Measurements from ENCODE around the gene IGF1R.
A peak's percentile ranks its signal among the peaks of the same experiment; 100 is the strongest.

The IGF1R gene

DNA sequence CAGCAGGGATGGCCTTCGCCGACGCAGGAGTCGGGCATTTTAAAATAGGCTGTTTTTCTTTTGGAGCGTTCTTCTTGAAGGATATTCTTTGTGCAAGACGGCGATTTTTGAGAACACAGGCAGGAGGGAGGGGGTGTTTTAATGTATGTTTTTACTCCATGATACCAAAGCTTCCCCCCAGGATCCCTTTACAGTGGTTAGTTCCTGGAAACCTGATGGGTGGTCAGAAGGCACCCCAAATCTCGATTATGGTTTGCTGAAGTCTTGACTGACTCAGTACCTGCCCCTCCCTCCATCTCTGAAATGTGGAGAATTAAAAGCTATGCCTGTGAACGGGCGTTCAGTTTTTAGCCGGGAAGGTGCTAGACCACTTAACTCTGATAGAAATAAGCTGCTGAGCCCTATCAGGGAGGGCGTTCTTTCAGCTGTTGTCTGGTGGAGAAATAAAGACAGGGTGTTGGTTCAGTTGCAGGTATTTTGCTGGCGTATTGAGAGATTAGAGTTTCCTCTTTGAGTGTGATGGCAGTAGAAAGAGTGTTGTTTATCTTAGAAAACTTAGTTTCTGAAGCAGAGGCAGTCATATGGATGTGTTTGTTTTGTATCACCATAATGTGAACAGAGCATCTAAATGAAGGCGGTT, 3.4 kb downstream of the IGF1R start:
- H3K27me3 Mint-ChIP-seq, result peaks cover 43 to 56% of the 10 kb centered on the region in 2 donors
- DNase-seq, result no peak
- H3K36me3 Mint-ChIP-seq (ENCODE audit: insufficient read depth), result peaks cover 16% of the 10 kb centered on the region
- no peaks in the 10 kb centered on the region for H3K9me3 Mint-ChIP-seq
- H3K4me3 Mint-ChIP-seq, result peak overlapping the region; percentile 59 to 92
- no peak for ATAC-seq (replicated peaks)
- peaks cover 12 to 19% of the 10 kb centered on the region in 2 donors for H3K4me1 Mint-ChIP-seq (ENCODE audit: low read depth in 2 of 2)
- H3K27ac Mint-ChIP-seq, result peak overlapping the region in 1 of 2 donors; percentile 82

DNA sequence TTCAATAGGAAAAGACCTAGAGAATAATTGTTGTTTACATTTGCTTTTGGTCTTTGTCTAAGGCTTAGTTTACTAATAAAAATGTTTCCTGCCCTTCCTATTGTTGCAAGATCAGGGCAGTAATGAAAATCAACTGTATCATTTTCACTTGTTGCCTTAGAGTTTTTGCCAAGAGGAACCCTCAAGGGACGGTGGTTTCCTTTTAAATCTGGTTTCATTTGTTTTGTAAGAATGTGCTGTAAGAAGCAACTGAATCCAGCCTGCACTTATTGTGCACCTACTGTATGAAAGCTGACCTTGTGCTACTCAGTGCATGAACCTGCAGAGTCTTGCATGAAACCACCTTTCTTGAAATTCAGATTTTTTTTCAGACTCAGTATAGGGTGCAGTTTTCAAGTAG, 5.3 kb downstream of the IGF1R start:
- no peak overlapping the region for H3K4me3 Mint-ChIP-seq
- no peak for ATAC-seq (replicated peaks)
- peaks cover 57 to 70% of the 10 kb centered on the region in 2 donors for H3K27me3 Mint-ChIP-seq
- no peaks in the 10 kb centered on the region for H3K9me3 Mint-ChIP-seq
- peaks cover 12% of the 10 kb centered on the region for H3K36me3 Mint-ChIP-seq (ENCODE audit: insufficient read depth)
- H3K4me1 Mint-ChIP-seq (ENCODE audit: low read depth in 2 of 2), result peaks cover 12 to 15% of the 10 kb centered on the region in 2 donors
- no peak for DNase-seq
- H3K27ac Mint-ChIP-seq, result no peak overlapping the region

DNA sequence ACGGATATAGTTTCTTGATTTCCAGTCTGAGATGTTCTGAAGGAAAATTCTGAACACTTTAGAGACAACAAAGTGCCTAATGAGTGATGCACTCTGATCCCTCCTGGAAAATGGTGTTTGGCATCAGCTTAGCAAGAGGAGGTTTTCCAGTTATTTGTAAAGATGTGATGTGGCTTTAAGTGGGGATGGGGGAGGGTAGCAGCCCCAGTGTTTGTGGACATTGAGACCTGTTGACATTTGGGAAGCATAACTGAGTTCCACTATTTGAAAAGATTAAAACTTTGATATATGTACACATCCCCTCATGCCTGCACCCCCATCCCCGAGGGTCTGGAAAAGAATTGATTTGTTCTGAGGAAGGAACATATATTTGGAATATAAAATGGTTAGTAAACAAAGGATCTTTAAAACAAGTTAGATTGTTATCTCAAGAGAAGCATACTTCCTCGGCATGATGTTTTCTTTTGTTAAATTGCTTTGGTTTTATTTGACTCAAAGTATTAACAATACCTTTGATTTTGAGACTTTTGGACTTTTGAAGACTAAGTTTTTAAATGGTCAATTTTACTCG, 6.5 kb downstream of the IGF1R start:
- Mint-ChIP-seq H3K27me3 (peaks cover 66 to 76% of the 10 kb centered on the region in 2 donors), H3K4me1 (ENCODE audit: low read depth in 2 of 2) (peaks cover 12 to 21% of the 10 kb centered on the region in 2 donors)
- no peak for DNase-seq

DNA sequence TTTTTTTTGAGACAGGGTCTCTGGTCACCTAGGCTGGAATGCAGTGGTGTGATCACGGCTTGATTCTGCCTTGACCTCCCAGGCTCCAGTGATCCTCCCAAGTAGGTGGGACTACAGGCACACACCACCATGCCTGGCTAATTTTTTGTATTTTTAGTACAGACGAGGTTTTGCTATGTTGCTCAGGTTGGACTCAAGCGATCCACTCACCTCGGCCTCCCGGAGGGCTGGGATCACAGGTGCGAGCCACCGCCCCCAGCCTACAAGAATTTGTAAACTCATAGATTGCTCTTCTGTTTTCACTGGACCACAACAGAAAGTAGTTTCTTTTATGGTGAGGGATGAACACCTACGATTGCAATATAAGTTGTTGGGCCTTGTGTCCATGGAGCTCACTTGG, 7.4 kb downstream of the IGF1R start:
- H3K4me1 Mint-ChIP-seq (ENCODE audit: low read depth in 2 of 2), result peaks cover 7 to 16% of the 10 kb centered on the region in 2 donors
- H3K36me3 Mint-ChIP-seq (ENCODE audit: insufficient read depth), result peaks cover 9% of the 10 kb centered on the region
- H3K4me3 Mint-ChIP-seq, result no peak overlapping the region
- DNase-seq (no peak), ATAC-seq (replicated peaks) (no peak)
- no peak overlapping the region for H3K27ac Mint-ChIP-seq
- no peaks in the 10 kb centered on the region for H3K9me3 Mint-ChIP-seq
- H3K27me3 Mint-ChIP-seq, result peaks cover 63 to 70% of the 10 kb centered on the region in 2 donors

More for the DNA sequence above, 6.5 kb downstream of the IGF1R start:
- H3K4me3 Mint-ChIP-seq, result no peak overlapping the region
- no peak for ATAC-seq (replicated peaks)
- H3K9me3 Mint-ChIP-seq, result no peaks in the 10 kb centered on the region
- no peak overlapping the region for H3K27ac Mint-ChIP-seq
- H3K36me3 Mint-ChIP-seq (ENCODE audit: insufficient read depth), result peaks cover 15% of the 10 kb centered on the region

DNA sequence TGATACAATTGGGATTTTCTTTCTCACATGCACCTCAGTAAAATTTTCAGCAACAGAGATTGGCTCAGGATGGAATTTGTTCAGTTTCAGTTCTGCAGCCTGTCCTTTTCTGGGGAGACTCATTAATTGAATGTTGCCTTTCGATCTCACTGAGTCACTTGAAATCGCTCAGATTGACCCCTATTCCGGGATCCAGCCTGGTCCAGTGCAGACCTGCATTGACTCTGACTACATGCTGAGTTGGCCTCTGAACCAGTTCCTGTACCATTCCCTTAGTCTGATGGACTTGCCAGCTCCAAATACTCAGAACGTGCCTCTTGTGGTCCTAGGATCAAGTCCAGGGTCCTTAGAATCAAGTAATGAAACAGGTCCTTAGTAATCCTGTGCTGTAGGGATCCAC, 9.4 kb downstream of the IGF1R start:
- Mint-ChIP-seq H3K9me3 (no peaks in the 10 kb centered on the region), H3K4me3 (no peak overlapping the region), H3K27me3 (peaks cover 53 to 59% of the 10 kb centered on the region in 2 donors), H3K27ac (no peak overlapping the region), H3K36me3 (ENCODE audit: insufficient read depth) (peaks cover 4% of the 10 kb centered on the region), H3K4me1 (ENCODE audit: low read depth in 2 of 2) (peaks cover 0 to 10% of the 10 kb centered on the region in 2 donors)
- DNase-seq (no peak), ATAC-seq (replicated peaks) (no peak)

DNA sequence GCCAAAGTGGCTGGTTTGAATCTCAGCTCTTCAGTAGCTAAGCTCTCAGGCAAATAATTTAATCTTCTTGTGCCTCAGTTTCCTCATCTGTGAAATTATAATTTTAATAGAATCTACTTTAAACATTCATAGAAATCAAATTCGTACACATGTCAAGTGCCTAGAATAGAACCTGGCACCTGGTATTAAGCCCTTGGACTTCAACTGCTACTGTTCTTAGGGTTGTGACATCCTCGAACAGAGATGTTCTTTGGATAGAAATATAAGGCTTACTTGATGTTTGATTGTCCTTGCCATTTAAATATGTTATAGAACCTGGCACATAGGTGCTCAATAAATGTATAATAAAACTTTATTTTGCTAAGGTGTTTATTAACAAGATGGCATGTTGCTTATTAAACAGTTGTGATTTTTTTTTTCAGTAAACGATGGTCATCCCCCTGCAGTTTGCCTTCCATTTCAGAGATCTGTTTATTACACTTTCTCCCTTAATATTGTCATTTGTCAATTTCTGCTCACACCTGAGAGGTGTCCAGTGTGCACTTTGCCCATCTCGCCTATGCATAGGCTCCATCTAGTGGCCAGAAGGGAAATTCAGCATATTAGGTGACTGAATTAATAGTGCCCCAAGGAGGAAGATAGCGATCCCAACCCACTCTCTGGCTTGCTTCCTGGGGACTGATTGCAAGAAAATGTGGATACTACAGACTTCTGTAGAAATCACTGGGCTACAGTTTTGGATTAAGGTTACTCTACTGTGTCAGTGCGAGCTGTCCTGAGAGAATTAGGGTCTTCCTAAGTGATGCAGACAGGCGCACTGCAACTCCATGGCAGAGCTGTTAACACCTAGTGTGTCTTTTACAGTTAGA, 10.7 kb downstream of the IGF1R start:
- Mint-ChIP-seq H3K9me3 (no peaks in the 10 kb centered on the region), H3K4me1 (ENCODE audit: low read depth in 2 of 2) (peaks cover 0 to 8% of the 10 kb centered on the region in 2 donors), H3K36me3 (ENCODE audit: insufficient read depth) (peaks cover 4% of the 10 kb centered on the region), H3K27ac (no peak overlapping the region), H3K27me3 (peaks cover 50 to 52% of the 10 kb centered on the region in 2 donors), H3K4me3 (no peak overlapping the region)
- ATAC-seq (replicated peaks) (peak; percentile 66), DNase-seq (peak; percentile 18 to 32 (median 22))

DNA sequence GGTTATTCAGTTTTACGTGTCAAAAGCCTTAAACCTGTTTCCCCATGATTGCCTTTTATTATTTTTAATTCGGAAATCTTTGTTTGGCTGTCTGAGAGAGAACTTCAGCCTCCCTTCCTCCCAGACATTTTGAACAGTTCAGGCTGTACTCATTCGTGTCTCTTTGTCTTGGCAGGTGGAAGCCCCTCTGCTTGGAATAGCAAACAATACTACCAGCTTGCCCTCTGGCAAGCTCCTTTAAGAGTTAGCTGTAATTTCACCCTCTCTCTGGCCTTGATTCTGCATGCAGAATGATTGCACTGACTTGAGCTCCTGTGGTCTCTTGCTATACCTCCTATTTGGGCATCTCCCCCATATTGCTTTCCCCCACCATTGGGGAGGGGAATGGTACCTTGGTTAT, 11.7 kb downstream of the IGF1R start:
- H3K27me3 Mint-ChIP-seq, result peaks cover 42 to 43% of the 10 kb centered on the region in 2 donors
- no peak overlapping the region for H3K27ac Mint-ChIP-seq
- no peaks in the 10 kb centered on the region for H3K9me3 Mint-ChIP-seq
- no peak overlapping the region for H3K4me3 Mint-ChIP-seq
- ATAC-seq (replicated peaks) (no peak), DNase-seq (no peak)
- peaks cover 4% of the 10 kb centered on the region for H3K36me3 Mint-ChIP-seq (ENCODE audit: insufficient read depth)
- peaks cover 0 to 8% of the 10 kb centered on the region in 2 donors for H3K4me1 Mint-ChIP-seq (ENCODE audit: low read depth in 2 of 2)

DNA sequence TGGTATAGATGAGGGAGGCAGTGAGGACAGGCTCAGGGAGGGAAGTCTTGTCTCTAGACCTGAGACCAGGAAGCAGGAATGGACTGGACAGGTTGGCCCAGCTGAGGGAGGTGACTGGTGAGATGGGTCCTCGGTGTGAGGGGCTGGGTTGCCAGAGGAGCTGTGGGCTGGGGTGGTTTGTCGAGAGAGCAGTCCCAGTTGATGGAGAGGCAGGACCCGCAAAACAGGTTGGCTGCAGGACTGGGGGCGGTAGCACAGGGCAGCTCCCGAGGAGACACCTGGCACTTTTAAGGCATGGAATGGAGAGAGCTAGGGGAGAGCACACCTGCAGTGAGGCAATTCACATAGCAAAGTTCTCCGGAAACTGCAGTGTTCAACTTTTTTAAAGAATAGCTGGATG, 14.7 kb downstream of the IGF1R start:
- peaks cover 39 to 41% of the 10 kb centered on the region in 2 donors for H3K27me3 Mint-ChIP-seq
- no peak for ATAC-seq (replicated peaks)
- DNase-seq, result no peak
- H3K27ac Mint-ChIP-seq, result no peak overlapping the region
- peaks cover 0 to 10% of the 10 kb centered on the region in 2 donors for H3K4me1 Mint-ChIP-seq (ENCODE audit: low read depth in 2 of 2)
- H3K4me3 Mint-ChIP-seq, result no peak overlapping the region
- no peaks in the 10 kb centered on the region for H3K9me3 Mint-ChIP-seq
- peaks cover 4% of the 10 kb centered on the region for H3K36me3 Mint-ChIP-seq (ENCODE audit: insufficient read depth)

DNA sequence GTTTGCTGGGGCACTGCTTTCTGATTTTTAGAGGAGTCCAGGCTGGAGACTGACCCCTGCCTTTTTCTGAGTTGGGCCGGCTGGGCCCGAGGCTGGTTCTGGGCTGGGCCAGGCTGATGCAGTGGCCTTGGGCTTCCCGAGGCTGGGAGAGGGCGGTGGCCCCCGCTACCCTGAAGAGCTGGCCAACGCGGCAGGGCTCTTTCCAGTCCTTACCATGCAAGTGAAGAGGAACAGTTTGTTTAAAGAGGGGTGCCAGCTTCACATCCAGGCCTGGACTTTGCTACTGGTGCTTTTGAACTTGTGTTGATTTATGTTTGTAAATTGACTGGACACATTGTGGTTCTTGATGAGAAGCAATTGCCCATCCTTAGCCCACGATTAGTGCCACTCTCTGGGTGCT, 15.3 kb downstream of the IGF1R start:
- Mint-ChIP-seq H3K4me3 (no peak overlapping the region), H3K27me3 (peaks cover 35 to 38% of the 10 kb centered on the region in 2 donors), H3K27ac (no peak overlapping the region), H3K36me3 (ENCODE audit: insufficient read depth) (peaks cover 4% of the 10 kb centered on the region), H3K4me1 (ENCODE audit: low read depth in 2 of 2) (peaks cover 0 to 11% of the 10 kb centered on the region in 2 donors), H3K9me3 (no peaks in the 10 kb centered on the region)
- ATAC-seq (replicated peaks) (no peak), DNase-seq (no peak)

DNA sequence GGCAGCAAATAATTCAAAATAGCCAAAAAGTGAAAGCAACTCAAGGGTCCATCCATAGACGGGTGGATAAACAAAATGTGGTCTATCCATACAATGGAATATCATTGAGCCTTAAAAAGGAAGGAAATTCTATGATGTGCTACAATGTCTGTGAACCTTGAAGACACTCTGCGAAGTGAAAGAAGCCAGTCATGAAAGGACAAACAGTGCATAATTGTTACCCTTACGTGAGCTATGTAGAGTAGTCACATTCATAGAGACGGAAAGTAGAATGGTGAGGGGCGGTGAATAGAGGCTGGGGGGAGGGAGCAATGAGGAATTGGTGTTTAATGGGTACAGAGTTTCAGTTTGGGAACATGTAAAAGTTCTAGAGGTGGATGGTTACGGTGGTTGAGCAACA, 18.1 kb downstream of the IGF1R start:
- ATAC-seq (replicated peaks) (no peak), DNase-seq (no peak)
- Mint-ChIP-seq H3K27ac (no peak overlapping the region), H3K27me3 (peaks cover 21 to 39% of the 10 kb centered on the region in 2 donors), H3K9me3 (no peaks in the 10 kb centered on the region), H3K36me3 (ENCODE audit: insufficient read depth) (no peaks in the 10 kb centered on the region), H3K4me3 (no peak overlapping the region), H3K4me1 (ENCODE audit: low read depth in 2 of 2) (peaks cover 0 to 15% of the 10 kb centered on the region in 2 donors)

DNA sequence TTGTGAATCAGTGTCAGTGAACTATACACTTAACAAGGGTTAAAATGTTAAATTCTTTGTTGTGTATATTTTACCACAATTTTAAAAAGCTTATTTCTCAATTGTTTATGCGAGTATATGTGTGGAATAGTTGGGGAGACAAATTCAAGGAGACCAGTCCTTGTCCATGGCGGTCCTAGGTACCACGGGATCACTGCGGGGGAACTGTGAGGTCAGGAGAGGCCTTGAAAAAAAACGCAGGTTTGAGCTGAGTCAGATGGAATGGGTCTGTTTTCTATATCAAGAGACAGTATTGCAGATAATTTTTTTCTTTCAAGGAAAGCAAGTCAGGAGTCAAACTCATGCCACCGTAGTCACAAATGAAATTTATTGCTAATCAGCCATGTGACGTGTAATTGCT, 18.5 kb downstream of the IGF1R start:
- Mint-ChIP-seq H3K27me3 (peaks cover 21 to 39% of the 10 kb centered on the region in 2 donors), H3K4me3 (no peak overlapping the region), H3K9me3 (no peaks in the 10 kb centered on the region), H3K36me3 (ENCODE audit: insufficient read depth) (no peaks in the 10 kb centered on the region), H3K4me1 (ENCODE audit: low read depth in 2 of 2) (peaks cover 0 to 15% of the 10 kb centered on the region in 2 donors), H3K27ac (no peak overlapping the region)
- ATAC-seq (replicated peaks) (no peak), DNase-seq (no peak)

DNA sequence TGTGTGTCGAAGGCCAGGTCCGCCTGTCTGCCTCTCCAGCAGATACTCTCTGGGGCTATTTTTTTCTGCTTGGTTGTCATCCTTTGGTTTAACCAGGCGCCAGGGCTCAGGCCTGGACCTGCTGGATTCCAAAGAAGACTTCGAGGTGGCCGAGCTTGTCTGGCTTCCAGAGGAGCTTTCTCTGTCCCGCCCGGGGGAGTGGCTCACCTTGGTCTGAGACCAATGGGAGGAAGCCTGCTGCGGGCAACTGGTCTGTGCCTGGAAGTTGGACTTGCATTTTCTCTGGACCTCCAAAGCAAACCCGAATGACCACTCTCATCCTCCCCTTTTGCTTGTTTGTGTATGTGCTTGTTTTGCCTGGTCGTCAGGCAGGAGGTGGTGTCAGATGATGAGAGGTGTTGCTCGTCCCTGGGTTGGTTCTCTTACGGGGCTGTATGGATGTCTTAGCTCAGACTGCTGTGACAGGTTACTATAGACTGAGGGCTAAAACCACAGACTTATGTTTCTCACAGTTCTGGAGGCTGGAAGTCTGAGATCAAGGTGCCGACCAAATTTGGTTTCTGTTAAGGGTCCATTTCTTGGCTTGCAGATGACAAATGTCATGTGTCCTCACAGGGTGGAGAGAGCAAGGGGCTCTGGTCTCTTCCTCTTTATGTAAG, 19.3 kb downstream of the IGF1R start:
- peaks cover 0 to 13% of the 10 kb centered on the region in 2 donors for H3K4me1 Mint-ChIP-seq (ENCODE audit: low read depth in 2 of 2)
- no peak overlapping the region for H3K4me3 Mint-ChIP-seq
- DNase-seq (no peak), ATAC-seq (replicated peaks) (no peak)
- H3K36me3 Mint-ChIP-seq (ENCODE audit: insufficient read depth), result no peaks in the 10 kb centered on the region
- H3K9me3 Mint-ChIP-seq, result no peaks in the 10 kb centered on the region
- no peak overlapping the region for H3K27ac Mint-ChIP-seq
- H3K27me3 Mint-ChIP-seq, result peaks cover 16 to 31% of the 10 kb centered on the region in 2 donors

DNA sequence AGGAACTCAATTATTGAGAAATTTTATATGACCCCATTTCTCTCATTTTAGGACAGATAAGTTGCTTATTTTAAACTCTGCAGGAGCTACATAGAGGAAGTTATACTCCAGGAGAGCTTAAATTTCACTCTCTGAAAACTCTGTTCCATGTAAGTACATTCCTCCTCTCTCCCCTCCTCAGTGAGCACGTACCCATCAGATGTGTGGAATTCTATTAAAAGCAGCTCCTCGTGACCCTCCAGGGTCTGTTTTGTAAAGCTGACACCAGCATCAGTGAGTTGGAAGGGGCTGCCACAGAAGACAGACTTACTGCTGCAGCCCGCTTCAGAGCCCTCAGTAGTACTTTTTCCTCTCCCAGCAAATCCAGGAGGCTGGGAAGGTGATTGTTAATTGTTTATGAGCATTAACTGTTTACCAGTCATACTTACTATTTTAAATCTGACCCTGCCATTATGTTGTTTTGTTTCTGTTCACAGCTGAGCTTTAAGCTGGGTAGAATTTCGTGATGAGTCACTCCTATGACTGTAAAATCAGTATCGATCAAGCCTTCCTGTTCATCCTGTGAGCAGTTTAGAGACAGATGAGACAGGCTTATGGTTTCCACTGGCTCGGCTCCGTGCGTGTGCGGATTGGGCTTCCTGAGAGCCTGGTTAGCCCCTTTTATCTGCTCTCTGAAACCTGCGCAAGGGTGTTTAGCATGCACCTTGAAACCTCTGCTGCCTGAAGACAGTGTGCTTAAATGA, 20.4 kb downstream of the IGF1R start:
- H3K4me3 Mint-ChIP-seq, result no peak overlapping the region

More for the DNA sequence above, 20.4 kb downstream of the IGF1R start:
- ATAC-seq (replicated peaks) (no peak), DNase-seq (no peak)
- no peak overlapping the region for H3K27ac Mint-ChIP-seq
- H3K4me1 Mint-ChIP-seq (ENCODE audit: low read depth in 2 of 2), result peaks cover 0 to 13% of the 10 kb centered on the region in 2 donors
- H3K27me3 Mint-ChIP-seq, result peaks cover 9 to 27% of the 10 kb centered on the region in 2 donors
- H3K36me3 Mint-ChIP-seq (ENCODE audit: insufficient read depth), result peaks cover 3% of the 10 kb centered on the region
- no peaks in the 10 kb centered on the region for H3K9me3 Mint-ChIP-seq

Data from effector memory CD8-positive, alpha-beta T cell (primary cell).